AG04449 (cell line): ENCODE measurements around the gene RAD51B.

Experiments used
- CTCF ChIA-PET: fragments of 350-600 bp; formaldehyde crosslinking; extraction: SDS; loops from one replicate; lab custom pipeline; 2021; ENCODE audit warnings: antibody characterized with exemption; lab: Yijun Ruan, JAX
- POLR2A ChIA-PET: fragments of 400-600, 350-600 bp; formaldehyde crosslinking; extraction: SDS; loops from one replicate; lab custom pipeline; 2020; ENCODE audit warnings: antibody characterized with exemption, inconsistent platforms; lab: Yijun Ruan, JAX
- DNase-seq: peaks from one replicate; pipeline ENCODE4 v3.0.0-alpha.2; 2010; ENCODE audit warnings: low read depth, low spot score
- H3K4me3 ChIP-seq: 2 replicates; pipeline ENCODE4 v1.5.1; 2011; ENCODE audit warnings: low read depth, mild to moderate bottlenecking, control low read depth, low read length
- TF ChIP-seq, protein P1 (sequence below): IDR thresholded peaks from one replicate; pipeline ENCODE4 v1.5.1; 2011; ENCODE audit warnings: mild to moderate bottlenecking, moderate library complexity, low read length, control low read depth, inconsistent platforms; ENCODE audit not compliant: insufficient read depth; ENCODE audit errors: missing control alignments

Gene RAD51B

DNA sequence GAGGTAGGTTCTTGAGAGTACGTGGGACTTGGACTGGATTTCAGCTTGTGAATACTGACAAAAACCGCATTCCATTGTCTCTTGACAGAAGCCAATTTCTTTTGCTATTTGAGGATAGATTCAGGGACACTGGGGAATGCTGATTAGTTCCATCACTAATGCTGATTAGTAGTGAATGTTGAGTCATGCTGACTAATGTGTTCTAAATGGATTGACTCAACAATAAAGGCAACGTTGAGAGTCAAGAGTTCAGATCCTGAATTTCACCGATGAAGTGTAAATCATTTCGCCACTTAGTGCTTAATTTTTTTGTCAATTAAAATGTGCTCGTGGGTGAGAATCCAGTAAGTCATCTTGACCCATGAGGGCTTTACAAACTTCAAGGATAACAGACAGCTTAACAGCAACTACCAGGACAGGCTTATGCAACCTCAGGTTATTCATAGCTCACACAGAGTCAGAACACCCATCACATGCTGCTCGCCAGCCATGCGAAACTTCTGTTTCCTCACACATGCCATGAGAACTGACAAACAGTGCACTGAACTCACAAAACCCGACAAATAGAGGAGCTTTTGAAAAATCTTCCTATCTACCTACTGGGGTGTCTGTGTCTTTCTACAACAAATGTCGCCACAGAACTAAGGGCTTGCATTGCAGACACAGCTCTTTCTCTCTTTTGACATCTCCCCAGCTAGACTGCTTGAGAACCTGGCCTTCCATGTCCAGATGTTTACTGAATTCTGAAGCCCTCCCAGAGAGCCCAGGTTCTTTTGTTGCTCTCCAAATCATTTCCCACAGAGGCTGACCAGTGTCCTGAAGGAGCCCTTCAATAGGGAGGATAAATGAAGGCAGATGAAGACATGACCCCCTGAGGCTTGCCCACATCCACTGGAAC is 656.9 kb downstream of the RAD51B start:
- TF ChIP-seq, protein P1, sequence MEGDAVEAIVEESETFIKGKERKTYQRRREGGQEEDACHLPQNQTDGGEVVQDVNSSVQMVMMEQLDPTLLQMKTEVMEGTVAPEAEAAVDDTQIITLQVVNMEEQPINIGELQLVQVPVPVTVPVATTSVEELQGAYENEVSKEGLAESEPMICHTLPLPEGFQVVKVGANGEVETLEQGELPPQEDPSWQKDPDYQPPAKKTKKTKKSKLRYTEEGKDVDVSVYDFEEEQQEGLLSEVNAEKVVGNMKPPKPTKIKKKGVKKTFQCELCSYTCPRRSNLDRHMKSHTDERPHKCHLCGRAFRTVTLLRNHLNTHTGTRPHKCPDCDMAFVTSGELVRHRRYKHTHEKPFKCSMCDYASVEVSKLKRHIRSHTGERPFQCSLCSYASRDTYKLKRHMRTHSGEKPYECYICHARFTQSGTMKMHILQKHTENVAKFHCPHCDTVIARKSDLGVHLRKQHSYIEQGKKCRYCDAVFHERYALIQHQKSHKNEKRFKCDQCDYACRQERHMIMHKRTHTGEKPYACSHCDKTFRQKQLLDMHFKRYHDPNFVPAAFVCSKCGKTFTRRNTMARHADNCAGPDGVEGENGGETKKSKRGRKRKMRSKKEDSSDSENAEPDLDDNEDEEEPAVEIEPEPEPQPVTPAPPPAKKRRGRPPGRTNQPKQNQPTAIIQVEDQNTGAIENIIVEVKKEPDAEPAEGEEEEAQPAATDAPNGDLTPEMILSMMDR, result no peak
- CTCF ChIA-PET, result interaction anchor here (0.9 to 1.3 kb wide), 3 partner anchors 9 to 350 kb away, joined by 3 read pairs; no protein-coding TSS in a partner anchor
- POLR2A ChIA-PET, result interaction anchor here (0.6 to 1.1 kb wide), 3 partner anchors 11 to 317 kb away, joined by 3 to 5 read pairs (median 3); partner anchors contain the start of gene ZFP36L1
- DNase-seq, result peak; percentile 85
- no peak overlapping the region for H3K4me3 ChIP-seq

DNA sequence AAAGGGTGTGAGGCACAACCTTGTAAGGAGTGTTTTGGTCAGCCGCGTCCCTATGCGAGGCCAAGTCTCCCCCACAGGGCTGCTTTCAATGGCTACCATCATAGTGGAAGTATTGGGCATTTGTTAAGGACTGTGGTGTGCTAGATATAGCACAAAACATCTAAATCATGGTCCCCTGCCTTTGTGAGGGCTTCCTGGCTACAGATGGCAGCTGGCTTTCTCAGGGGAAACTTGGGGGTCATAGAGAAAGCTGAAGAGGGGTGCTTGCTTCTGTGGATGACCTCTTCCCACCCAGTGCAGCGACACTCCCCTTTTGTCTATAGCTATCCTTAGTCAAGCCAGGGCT is 657.5 kb downstream of the RAD51B start:
- DNase-seq, result no peak
- H3K4me3 ChIP-seq, result no peak overlapping the region
- CTCF ChIA-PET, result interaction anchor here (1.1 to 1.3 kb wide), 3 partner anchors 9 to 543 kb away, joined by 3 read pairs; no protein-coding TSS in a partner anchor

DNA sequence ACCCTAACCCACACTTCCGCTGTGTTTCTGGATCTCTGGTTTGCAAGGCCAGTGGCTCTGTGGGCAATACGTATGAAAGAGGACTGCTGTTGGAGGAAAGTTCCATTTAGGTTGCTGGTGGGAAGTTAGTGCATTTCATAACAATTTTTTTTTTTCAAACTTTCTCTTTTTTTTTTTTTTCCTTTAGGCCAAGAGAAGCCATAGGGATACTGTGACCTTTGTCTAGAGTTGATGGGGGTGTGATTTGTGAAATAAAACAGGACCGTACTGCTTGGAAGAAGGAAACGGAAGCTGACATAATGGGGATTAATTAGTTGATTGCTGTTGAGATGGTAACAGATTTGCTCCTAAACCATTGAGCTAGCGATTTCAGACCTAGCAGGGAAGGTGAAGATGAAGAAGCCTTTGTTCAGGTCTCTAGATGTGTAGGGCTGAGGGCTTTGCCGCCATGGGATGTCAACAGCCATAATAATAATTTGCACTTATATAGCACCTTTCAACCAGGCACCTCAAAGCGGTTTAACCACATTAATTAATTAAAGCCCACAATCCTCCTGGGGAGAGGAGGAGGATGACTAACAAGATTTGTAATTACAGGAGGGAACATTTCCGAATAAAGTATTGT is 658.0 kb downstream of the RAD51B start:
- TF ChIP-seq, protein P1, result no peak
- no peak for DNase-seq
- H3K4me3 ChIP-seq, result no peak overlapping the region
- ChIA-PET POLR2A (no interaction called here), CTCF (interaction anchor here (1.1 to 1.3 kb wide), 3 partner anchors 10 to 543 kb away, joined by 3 read pairs; no protein-coding TSS in a partner anchor)

More for the DNA sequence above, 657.5 kb downstream of the RAD51B start:
- TF ChIP-seq, protein P1, result no peak
- POLR2A ChIA-PET, result interaction anchor here (0.6 to 1.1 kb wide), 2 partner anchors 310 to 316 kb away, joined by 3 read pairs; partner anchors contain the start of gene ZFP36L1

DNA sequence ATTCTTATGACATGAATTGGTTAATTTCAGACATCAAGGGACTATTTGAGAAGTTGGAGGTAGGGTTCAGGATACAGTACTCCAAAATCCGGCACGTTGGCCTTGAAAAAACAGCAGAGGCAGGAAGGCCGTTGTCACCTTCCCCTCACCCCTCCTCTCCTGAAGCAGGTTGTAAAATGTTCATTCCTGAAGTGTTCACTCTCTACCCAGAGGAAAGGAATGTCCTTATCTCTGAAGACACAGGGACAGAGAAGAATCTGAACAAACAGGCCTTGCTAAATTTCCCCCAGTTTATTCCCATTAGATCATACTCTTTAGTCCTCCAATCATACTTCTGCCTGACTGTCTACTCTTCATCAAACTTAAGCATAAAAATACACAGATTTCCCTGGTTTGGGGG is 659.7 kb downstream of the RAD51B start:
- DNase-seq, result no peak
- TF ChIP-seq, protein P1, result no peak
- no peak overlapping the region for H3K4me3 ChIP-seq
- CTCF ChIA-PET, result no interaction called here
- POLR2A ChIA-PET, result no interaction called here

DNA sequence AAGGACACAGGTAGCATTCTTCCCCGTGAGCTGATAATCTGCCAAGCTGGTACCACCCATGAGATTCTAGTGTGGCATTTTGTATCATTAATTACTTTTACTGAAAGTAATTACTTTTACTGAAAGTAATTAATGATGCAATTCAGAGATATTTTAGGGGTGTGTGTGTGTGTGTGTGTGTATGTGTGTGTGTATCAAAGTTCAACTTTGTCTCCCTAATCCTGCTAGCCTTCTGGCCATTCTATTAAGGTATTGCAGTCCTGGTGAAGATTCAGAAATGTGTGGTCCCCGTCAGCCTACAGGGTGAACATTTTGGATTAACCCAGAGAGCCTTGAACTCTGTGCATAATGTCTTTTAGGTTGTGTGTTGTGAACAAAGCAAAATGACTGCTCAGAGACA is 662.4 kb downstream of the RAD51B start:
- ChIA-PET POLR2A (interaction anchor here (0.6 kb wide), 1 partner anchor 24 kb away, joined by 3 read pairs; no protein-coding TSS in a partner anchor), CTCF (interaction anchor here (0.6 kb wide), 1 partner anchor 72 kb away, joined by 3 read pairs; no protein-coding TSS in a partner anchor)
- H3K4me3 ChIP-seq, result no peak overlapping the region
- TF ChIP-seq, protein P1, result no peak
- DNase-seq, result no peak
